ENCODE data around the gene SHCBP1L. TPM values are rescaled to one million over a fixed set of nuclear protein-coding genes. Genes with fewer than 3 reads are reported as not detected.

Gene SHCBP1L
- total RNA-seq, result not detected
- long read RNA-seq, donor 1, result 0 reads
- long read RNA-seq, donor 2, result 0 reads

- intact Hi-C loops (cut with DNase I), result no loop called here
- no peak for DNase-seq (ENCODE audit: low spot score)
Measured at GRCh38 chr1:182952677-182953444, at the start of gene SHCBP1L. TSS of gene SHCBP1L (minus strand) at chr1:182953166. CDS start at chr1:182953133, 33 bp downstream.

- DNase-seq (ENCODE audit: low spot score), result no peak
- intact Hi-C loops (cut with DNase I), result no loop called here
Measured at GRCh38 chr1:183002267-183002666, 49.3 kb upstream of the SHCBP1L start.

GRCh38 chr1:183000167-183000962 is 47.4 kb upstream of the SHCBP1L start:
- no peak for DNase-seq (ENCODE audit: low spot score)
- intact Hi-C loops (cut with DNase I), result no loop called here

GRCh38 chr1:182998482-182998881 is 45.5 kb upstream of the SHCBP1L start:
- intact Hi-C loops (cut with DNase I), result no loop called here

GRCh38 chr1:182996816-182997215 is 43.9 kb upstream of the SHCBP1L start:
- DNase-seq (ENCODE audit: low spot score), result no peak
- intact Hi-C loops (cut with DNase I), result no loop called here

More at GRCh38 chr1:182998482-182998881, 45.5 kb upstream of the SHCBP1L start:
- DNase-seq (ENCODE audit: low spot score), result no peak

GRCh38 chr1:182995894-182996293 is 42.9 kb upstream of the SHCBP1L start:
- intact Hi-C loops (cut with DNase I), result no loop called here
- no peak for DNase-seq (ENCODE audit: low spot score)

- DNase-seq (ENCODE audit: low spot score), result no peak
- intact Hi-C loops (cut with DNase I), result no loop called here
Measured at GRCh38 chr1:182993746-182994145, 40.8 kb upstream of the SHCBP1L start.

- intact Hi-C loops (cut with DNase I), result no loop called here
- peak; percentile 60 for DNase-seq (ENCODE audit: low spot score)
Measured at GRCh38 chr1:182990413-182991144, 37.6 kb upstream of the SHCBP1L start.

GRCh38 chr1:182985876-182986275 is 32.9 kb upstream of the SHCBP1L start:
- DNase-seq (ENCODE audit: low spot score), result no peak
- intact Hi-C loops (cut with DNase I), result no loop called here

GRCh38 chr1:182984621-182985020 is 31.7 kb upstream of the SHCBP1L start:
- DNase-seq (ENCODE audit: low spot score), result no peak
- intact Hi-C loops (cut with DNase I), result no loop called here

- intact Hi-C loops (cut with DNase I), result no loop called here
- DNase-seq (ENCODE audit: low spot score), result no peak
Measured at GRCh38 chr1:182984138-182984537, 31.2 kb upstream of the SHCBP1L start.

GRCh38 chr1:182978151-182978853 is 25.3 kb upstream of the SHCBP1L start:
- intact Hi-C loops (cut with DNase I), result no loop called here

GRCh38 chr1:182977480-182977879 is 24.5 kb upstream of the SHCBP1L start:
- intact Hi-C loops (cut with DNase I), result no loop called here
- DNase-seq (ENCODE audit: low spot score), result no peak

More at GRCh38 chr1:182978151-182978853, 25.3 kb upstream of the SHCBP1L start:
- no peak for DNase-seq (ENCODE audit: low spot score)

GRCh38 chr1:182974506-182975191 is 21.7 kb upstream of the SHCBP1L start:
- DNase-seq (ENCODE audit: low spot score), result no peak
- intact Hi-C loops (cut with DNase I), result no loop called here

GRCh38 chr1:182972829-182973228 is 19.9 kb upstream of the SHCBP1L start:
- DNase-seq (ENCODE audit: low spot score), result no peak
- intact Hi-C loops (cut with DNase I), result no loop called here

GRCh38 chr1:182972231-182972630 is 19.3 kb upstream of the SHCBP1L start:
- intact Hi-C loops (cut with DNase I), result no loop called here
- DNase-seq (ENCODE audit: low spot score), result no peak

- DNase-seq (ENCODE audit: low spot score), result no peak
- intact Hi-C loops (cut with DNase I), result no loop called here
Measured at GRCh38 chr1:182971219-182971618, 18.3 kb upstream of the SHCBP1L start.
